ENCODE results near the gene BTBD9.

The BTBD9 gene

DNA sequence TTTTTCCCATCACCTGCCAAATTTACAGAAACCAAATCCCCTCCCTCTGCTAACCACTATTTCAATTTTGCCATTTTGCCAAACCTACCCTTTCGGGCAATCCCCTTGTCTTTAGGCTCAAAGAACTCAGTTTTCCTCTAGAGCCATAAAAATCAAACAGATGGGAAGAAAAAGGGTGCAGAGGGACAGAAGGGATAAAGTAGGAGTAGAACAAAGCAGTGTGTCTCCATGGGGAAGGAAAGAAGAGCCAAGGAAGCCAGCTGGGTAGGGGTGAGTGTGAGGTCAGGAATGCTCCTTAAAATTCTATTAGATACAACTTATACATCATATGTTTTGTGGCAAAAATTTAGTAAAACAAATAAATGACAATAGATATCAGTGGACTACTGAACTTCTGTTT, 316.5 kb downstream of the BTBD9 start:
- no peak for DNase-seq

GRCh38 chr6:38322138-38322537, 317.6 kb downstream of the BTBD9 start:
- DNase-seq, result no peak

- DNase-seq, result no peak
Measured at GRCh38 chr6:38320843-38321242, 318.9 kb downstream of the BTBD9 start.

- no peak for DNase-seq
Measured at GRCh38 chr6:38320358-38320757, 319.4 kb downstream of the BTBD9 start.

- DNase-seq, result no peak
Measured at GRCh38 chr6:38319256-38320212, 320.2 kb downstream of the BTBD9 start.

GRCh38 chr6:38316099-38316868, 323.4 kb downstream of the BTBD9 start:
- DNase-seq, result no peak

DNA sequence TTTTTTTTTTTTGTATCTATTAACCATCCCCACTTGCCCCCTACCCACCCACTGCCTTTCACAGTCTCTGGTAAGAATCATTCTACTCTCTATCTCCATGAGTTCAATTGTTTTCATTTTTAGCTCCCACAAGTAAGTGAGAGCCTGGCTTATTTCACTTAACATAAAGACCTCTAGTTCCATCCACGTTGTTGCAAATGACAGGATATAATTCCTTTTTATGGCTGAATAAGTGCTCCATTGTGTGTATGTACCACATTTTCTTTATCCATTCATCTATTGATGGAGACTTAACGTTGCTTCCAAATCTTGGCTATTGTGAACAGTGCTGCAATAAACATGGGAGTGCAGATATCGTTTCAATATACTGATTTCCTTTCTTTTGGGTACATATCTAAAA, 328.5 kb downstream of the BTBD9 start:
- DNase-seq, result no peak

GRCh38 chr6:38310061-38310460, 329.7 kb downstream of the BTBD9 start:
- DNase-seq, result no peak

- DNase-seq, result no peak
Measured at GRCh38 chr6:38307740-38308139, 332.0 kb downstream of the BTBD9 start.

- DNase-seq, result no peak
Measured at GRCh38 chr6:38306931-38307330, 332.8 kb downstream of the BTBD9 start.

DNA sequence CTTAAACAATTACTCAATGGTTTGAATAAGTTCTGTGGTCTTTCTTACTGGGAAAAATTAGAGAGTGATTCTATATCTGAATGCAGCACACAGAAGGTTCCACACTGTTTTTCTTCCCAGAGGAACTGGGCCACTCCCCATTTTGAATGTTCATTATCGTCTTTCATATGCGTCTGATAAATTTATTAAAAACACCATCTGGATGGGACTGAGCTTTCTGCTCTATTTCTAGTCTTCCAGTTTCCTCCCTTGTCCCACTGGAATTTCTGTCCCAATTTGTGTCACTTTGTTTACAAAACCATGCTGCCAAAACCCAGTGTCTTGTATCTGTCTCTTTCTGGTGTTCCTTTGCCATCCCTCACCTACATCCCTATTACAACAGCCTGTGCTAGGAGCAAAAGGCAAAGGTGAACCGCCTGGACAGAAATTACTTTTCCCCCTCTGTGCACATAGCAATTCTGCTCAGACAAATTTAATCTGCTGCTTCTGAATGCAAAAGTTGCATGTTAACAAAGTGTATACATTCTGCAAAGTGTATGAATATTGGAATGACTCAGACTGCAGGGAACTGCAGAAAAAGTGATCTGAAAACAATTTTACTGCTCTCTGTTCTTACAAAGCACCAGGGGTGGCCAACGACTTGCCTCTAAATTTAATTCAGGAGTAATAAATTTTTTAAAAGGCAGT, 333.6 kb downstream of the BTBD9 start:
- no peak for DNase-seq

DNA sequence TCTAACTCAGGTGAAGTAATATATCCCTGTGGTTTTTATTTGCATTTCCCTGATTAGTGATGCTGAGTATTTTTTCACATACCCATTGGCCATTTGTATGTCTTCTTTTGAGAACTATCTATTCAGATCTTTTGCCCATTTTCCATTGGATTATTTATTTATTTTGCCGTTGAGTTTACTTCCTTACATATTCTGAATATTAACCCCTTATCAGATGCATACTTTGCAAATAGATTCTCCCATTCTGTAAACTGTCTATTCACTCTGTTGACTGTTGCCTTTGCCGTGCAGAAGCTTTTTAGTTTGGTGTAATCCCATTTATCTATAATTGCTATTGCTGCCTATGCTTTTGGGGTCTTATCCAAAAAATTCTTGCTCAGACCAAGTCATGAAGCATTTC, 336.9 kb downstream of the BTBD9 start:
- DNase-seq, result no peak

GRCh38 chr6:38302081-38302480, 337.6 kb downstream of the BTBD9 start:
- no peak for DNase-seq

DNA sequence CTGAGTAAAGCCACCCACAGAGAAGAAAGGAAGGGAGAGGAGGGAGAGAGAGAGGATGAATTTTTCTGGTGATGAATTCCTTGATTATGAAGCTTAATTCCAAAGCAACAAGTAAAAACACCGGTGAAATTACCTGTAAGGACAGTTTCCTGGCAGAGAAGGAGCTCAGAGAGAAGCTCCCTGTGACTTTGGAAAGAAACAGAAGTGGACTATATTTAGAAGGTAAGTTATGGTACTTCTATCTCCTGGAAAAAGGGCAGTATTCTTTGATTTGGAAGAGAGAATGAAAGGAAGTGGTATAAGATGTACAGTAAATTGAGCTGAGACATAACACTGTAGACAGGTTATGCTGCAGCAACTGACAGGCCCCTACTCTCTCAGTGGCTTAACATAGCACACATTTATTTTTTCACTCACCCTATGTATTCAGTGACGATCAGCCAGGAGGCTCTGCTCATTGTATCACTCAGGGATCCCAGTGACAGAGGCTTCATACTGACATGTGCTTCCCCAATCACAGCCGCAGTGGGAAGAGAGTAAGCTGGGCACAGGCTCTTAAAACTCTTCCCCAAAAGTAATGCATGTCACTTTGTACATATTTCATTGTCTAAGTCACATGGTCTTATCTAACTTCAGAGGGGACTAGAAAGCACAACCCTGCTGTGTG, 349.5 kb downstream of the BTBD9 start:
- no peak for DNase-seq

DNA sequence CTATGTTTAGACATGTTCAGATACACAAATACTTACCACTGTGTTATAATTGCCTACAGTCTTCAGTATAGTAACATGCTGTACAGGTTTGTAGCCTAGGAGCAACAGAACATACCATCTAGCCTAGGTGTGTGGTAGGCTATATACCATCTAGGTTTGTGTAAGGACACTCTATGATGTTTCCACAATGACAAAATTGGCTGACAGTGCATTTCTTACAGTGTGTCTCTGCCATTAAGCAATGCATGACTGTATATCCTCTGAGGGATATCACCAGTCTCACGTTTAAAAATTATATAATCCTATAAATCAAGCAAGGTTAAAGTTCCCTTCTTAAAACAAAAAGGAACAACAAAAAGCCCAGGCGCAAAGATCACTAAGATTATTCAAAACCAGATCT, 352.2 kb downstream of the BTBD9 start:
- DNase-seq, result no peak

DNA sequence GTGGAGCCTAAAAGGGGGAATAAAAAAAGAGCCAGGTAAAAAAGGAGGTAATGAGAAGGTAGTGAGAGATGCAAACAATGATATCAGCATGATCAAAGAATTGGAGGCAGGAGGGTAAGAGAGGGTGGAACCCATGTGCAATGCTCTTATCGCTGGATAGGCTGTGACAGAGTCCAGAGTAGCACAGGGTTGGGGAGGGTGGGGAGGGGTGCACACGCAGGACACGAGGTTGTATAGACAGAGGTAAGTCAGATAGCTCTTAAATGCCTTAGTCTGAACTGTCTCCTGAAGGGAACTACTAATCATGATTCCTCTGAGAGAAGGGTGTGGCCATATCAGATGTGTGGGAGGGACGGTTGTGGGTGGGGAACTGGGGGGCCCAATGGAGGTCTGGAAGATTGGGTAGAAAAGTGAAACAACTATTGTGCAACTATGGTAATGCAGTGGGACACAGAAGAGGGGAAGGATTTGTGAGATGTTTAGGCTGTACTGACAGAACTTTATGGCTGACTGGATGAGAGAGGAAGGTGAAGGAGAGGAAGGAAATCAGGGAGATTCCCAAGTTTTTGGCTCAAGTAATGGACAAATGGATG, 354.8 kb downstream of the BTBD9 start:
- no peak for DNase-seq

GRCh38 chr6:38283734-38284362, 355.9 kb downstream of the BTBD9 start:
- no peak for DNase-seq

- no peak for DNase-seq
Measured at GRCh38 chr6:38282911-38283310, 356.8 kb downstream of the BTBD9 start.

DNA sequence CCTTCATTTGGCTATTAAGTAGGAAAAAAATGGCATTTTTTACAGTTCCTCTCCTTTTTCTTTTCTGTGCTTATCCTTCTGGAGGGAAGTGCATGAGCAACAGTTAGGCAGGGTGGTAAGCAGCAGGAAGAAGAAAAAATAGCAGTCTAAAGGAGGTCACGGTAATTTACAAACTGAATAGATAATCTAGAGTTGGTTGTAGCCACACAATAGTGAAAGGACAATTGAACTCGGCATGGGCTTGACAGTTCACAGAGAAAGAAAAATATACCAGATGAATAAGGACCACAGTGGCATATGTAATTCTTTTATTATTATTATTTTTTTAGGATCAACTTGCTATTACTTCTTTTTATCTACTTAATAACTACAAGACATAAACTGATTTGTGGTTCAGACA, 358.6 kb downstream of the BTBD9 start:
- DNase-seq, result no peak

- no peak for DNase-seq
Measured at GRCh38 chr6:38279963-38280588, 359.7 kb downstream of the BTBD9 start.

DNA sequence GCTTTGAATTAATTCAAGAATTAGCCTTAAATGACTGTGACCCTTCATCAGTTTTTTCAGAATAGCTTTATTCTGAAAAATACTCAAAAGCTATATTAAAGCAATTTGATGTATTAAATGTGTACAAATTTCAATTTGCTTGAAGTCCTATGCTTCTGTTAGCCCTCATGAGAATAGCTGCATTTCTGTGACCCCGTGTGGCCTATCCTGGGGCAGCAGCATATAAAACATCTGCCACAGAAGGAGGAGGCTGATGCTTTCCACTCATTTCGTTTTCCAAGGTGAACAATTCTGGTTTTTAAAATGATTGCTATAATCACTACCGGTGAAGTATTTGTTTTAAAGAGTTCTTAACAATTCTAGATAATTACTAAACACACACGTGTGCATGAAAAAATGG, 360.3 kb downstream of the BTBD9 start:
- DNase-seq, result no peak

- DNase-seq, result no peak
Measured at GRCh38 chr6:38273325-38273724, 366.4 kb downstream of the BTBD9 start.

Measured in activated naive CD4-positive, alpha-beta T cell treated with Interleukin-2 at 50 U/mL for 16 hours (primary cell).